Neuronal stem cell (in vitro differentiated cells): ENCODE measurements around the gene PXMP2.
A peak's percentile ranks its signal among the peaks of the same experiment; 100 is the strongest.

ENCODE experiments used
- DNase-seq: peaks from one replicate; pipeline ENCODE4 v3.0.0-alpha.2; 2013; ENCODE audit warnings: low spot score
- H2AFZ ChIP-seq: one replicate; pipeline ENCODE4 v1.6.1; 2013; ENCODE audit warnings: mild to moderate bottlenecking, low read length, inconsistent platforms
- H2AK5ac ChIP-seq: 2 replicates; pipeline ENCODE4 v1.6.1; 2013; ENCODE audit warnings: low read depth, mild to moderate bottlenecking, inconsistent platforms, low read length, moderate library complexity, mixed read lengths
- H2BK120ac ChIP-seq: 2 replicates; pipeline ENCODE4 v1.6.1; 2013; ENCODE audit warnings: low read depth, mild to moderate bottlenecking, inconsistent platforms, low read length, moderate library complexity, mixed read lengths
- H2BK12ac ChIP-seq: one replicate; pipeline ENCODE4 v1.6.1; 2013; ENCODE audit warnings: low read length, inconsistent platforms
- H2BK15ac ChIP-seq: 2 replicates; pipeline ENCODE4 v1.6.1; 2013; ENCODE audit warnings: mild to moderate bottlenecking, low read length, inconsistent platforms, mixed read lengths
- H2BK5ac ChIP-seq: one replicate; pipeline ENCODE4 v1.6.1; 2013; ENCODE audit warnings: inconsistent platforms, mild to moderate bottlenecking, low read length, moderate library complexity
- H3K14ac ChIP-seq: one replicate; pipeline ENCODE4 v1.6.1; 2013; ENCODE audit warnings: low read length, inconsistent platforms
- H3K18ac ChIP-seq: 2 replicates; pipeline ENCODE4 v1.6.1; 2013; ENCODE audit warnings: low read length, inconsistent platforms
- H3K23ac ChIP-seq: 2 replicates; pipeline ENCODE4 v1.6.1; 2013; ENCODE audit warnings: low read depth, mild to moderate bottlenecking, mixed read lengths, low read length, inconsistent platforms; ENCODE audit not compliant: poor library complexity
- H3K27ac ChIP-seq: replicated peaks from 3 replicates; pipeline ENCODE4 v1.5.1; 2013; ENCODE audit warnings: low read length, inconsistent platforms
- H3K27me3 ChIP-seq, 3 experiments: 2 replicates each; pipeline ENCODE4 v1.6.1; 2013; ENCODE audit warnings: low read length in 3 of 3, mild to moderate bottlenecking in 2 of 3, inconsistent platforms in 1 of 3, low read depth in 1 of 3, mixed read lengths in 1 of 3, moderate library complexity in 1 of 3; ENCODE audit not compliant: control insufficient read depth in 3 of 3, insufficient read depth in 3 of 3
- H3K36me3 ChIP-seq, 2 donors: replicated peaks in 1 of 2; 2 replicates each; pipeline ENCODE4 v1.6.1; 2013; ENCODE audit warnings: low read length in 2 of 2; ENCODE audit not compliant: control insufficient read depth in 2 of 2, insufficient read depth in 2 of 2
- H3K4ac ChIP-seq: 2 replicates; pipeline ENCODE4 v1.6.1; 2013; ENCODE audit warnings: inconsistent platforms, mild to moderate bottlenecking, low read length, moderate library complexity
- H3K4me1 ChIP-seq, 2 donors: 1 replicate in 1 of 2; 2 replicates in 1 of 2; pipeline ENCODE4 v1.6.1; 2013; ENCODE audit warnings: low read length in 2 of 2, low read depth in 1 of 2; ENCODE audit not compliant: control insufficient read depth in 2 of 2, insufficient read depth in 1 of 2
- H3K4me2 ChIP-seq: one replicate; pipeline ENCODE4 v1.6.1; 2013; ENCODE audit warnings: mild to moderate bottlenecking, low read length, inconsistent platforms; ENCODE audit not compliant: insufficient read depth, poor library complexity, severe bottlenecking
- H3K4me3 ChIP-seq, 2 donors: 2 replicates each; pipeline ENCODE4 v1.5.1; 2013; ENCODE audit warnings: low read length in 2 of 2, mild to moderate bottlenecking in 2 of 2, inconsistent platforms in 1 of 2, moderate library complexity in 1 of 2
- H3K79me1 ChIP-seq: one replicate; pipeline ENCODE4 v1.6.1; 2013; ENCODE audit warnings: low read depth, mild to moderate bottlenecking, inconsistent platforms, low read length, moderate library complexity
- H3K9ac ChIP-seq: one replicate; pipeline ENCODE4 v1.6.1; 2013; ENCODE audit warnings: mild to moderate bottlenecking, low read depth, low read length, inconsistent platforms; ENCODE audit not compliant: poor library complexity
- H3K9me3 ChIP-seq, 2 donors: replicated peaks in 1 of 2; 2 replicates each; pipeline versions ENCODE3 to v1.6.1; 2013; ENCODE audit warnings: low read length in 2 of 2, mild to moderate bottlenecking in 2 of 2, inconsistent platforms in 1 of 2, low read depth in 1 of 2, mixed read lengths in 1 of 2, moderate library complexity in 1 of 2; ENCODE audit not compliant: control insufficient read depth in 2 of 2, insufficient read depth in 1 of 2
- H4K8ac ChIP-seq: one replicate; pipeline ENCODE4 v1.6.1; 2013; ENCODE audit warnings: low read depth, mild to moderate bottlenecking, inconsistent platforms, low read length, moderate library complexity
- H4K91ac ChIP-seq: one replicate; pipeline ENCODE4 v1.6.1; 2013; ENCODE audit warnings: low read length, low read depth, mild to moderate bottlenecking, inconsistent platforms; ENCODE audit not compliant: poor library complexity
- WGBS, 2 donors: extraction: QIAGEN DNeasy Blood & Tissue Kit; methylation state at CpG; one replicate each; pipeline ENCODE4 v1.1.7; 2013; ENCODE audit warnings: missing lambda C conversion rate in 2 of 2, mixed read lengths in 1 of 2; ENCODE audit not compliant: insufficient read length in 2 of 2, insufficient replicate concordance in 1 of 2; ENCODE audit errors: extremely low coverage in 2 of 2; 5-methylcytosine and 5-hydroxymethylcytosine counted together

Gene PXMP2

DNA sequence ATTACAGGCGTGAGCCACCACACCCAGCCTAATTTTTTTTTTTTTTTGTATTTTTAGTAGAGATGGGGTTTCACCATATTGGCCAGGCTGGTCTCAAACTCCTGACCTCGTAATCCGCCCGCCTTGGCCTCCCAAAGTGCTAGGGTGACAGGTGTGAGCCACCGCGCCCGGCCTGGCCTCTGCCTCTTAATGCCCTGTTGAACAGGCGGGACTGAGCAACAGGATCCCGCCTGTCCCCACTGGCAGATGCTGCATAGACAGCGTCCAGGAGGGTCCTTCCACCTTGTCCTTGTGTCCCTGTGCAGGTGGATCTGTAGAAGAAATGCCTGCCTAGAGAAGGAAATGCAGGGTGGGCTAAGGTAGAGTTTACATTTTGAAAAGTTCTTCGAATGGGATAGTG is 29.0 kb downstream of the PXMP2 start:
- Histone ChIP-seq H3K79me1 (peaks cover 19% of the 10 kb centered on the region), H3K4me1 (no peaks in the 10 kb centered on the region), H3K27me3 (no peaks in the 10 kb centered on the region), H3K36me3 (peaks cover 37 to 69% of the 10 kb centered on the region in 2 donors), H2BK12ac (no peak overlapping the region), H2BK120ac (no peak overlapping the region), H3K18ac (no peak overlapping the region), H2AFZ (no peak overlapping the region), H3K4ac (no peak overlapping the region), H3K9ac (no peak overlapping the region), H2BK15ac (no peak overlapping the region), H3K23ac (no peak overlapping the region), H3K9me3 (peaks cover 0 to 2% of the 10 kb centered on the region in 2 donors), H3K27ac (no peak overlapping the region), H3K14ac (no peak overlapping the region), H3K4me3 (no peak overlapping the region), H2BK5ac (no peak overlapping the region), H4K91ac (no peak overlapping the region), H3K4me2 (no peak overlapping the region), H2AK5ac (no peak overlapping the region), H4K8ac (peak overlapping the region; percentile 82)
- no peak for DNase-seq
- no CpG with 5 or more reads among the region's 11 CpGs for WGBS, 2 donors

DNA sequence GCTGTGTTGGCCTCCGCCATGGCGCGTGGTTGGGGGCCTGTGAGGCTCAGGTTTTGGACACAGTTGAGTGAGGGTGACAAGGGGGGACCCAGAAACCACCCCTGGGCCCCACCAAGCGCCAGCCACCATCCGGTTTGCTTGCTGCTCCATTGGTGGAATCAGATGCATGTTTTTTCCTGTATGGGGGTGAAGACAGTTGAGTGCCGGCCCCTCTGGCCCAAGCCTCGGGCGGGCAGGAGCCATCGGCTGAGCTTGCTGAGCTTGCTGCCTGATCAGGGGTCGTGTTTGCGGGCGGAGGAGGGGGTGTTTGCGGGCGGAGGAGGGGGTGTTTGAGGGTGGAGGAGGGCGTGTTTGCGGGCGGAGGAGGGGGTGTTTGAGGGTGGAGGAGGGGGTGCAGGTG is 29.6 kb downstream of the PXMP2 start:
- H3K23ac ChIP-seq = peak overlapping the region; percentile 73

DNA sequence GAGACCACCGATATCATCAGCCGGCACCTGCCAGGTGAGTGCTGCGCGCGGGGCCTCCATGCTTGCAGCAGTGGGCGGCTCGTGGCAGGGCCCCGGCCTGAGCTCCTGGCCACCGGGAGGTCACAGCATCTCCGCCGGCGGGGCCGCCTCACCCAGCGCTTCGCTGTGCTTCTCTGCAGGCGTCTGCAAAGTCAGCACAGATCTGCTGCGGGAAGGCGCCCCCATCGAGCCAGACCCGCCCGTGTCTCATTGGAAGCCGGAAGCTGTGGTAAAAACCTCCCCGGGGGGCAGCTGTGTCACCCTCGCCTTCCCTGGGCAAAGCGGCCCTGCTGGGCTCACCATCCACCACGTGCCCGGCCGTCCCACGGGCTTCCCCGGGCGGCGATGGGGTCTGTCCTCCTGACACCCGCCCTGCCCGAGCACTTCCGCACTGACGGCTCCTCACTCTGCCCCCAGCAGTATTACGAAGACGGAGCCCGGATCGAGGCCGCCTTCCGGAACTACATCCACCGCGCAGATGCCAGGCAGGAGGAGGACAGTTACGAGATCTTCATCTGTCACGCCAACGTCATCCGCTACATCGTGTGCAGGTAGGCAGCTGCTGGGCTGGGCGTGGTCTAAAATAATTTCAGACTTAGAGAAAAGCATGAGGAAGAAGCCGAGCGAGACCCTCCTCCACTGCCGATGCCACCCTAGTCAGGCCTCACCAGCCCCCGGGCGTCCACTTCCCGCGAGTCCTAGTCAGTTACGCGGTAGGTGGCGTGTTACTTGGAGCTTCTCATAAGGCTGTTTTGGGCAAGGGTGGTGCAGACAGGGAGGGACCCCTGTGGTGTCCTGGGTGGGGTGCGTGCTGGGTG is 30.4 kb downstream of the PXMP2 start:
- Histone ChIP-seq H3K23ac (peak overlapping the region; percentile 65), H3K4me3 (no peak overlapping the region), H3K14ac (no peak overlapping the region), H3K27me3 (no peaks in the 10 kb centered on the region), H3K36me3 (peaks cover 37 to 81% of the 10 kb centered on the region in 2 donors), H3K4me1 (no peaks in the 10 kb centered on the region), H2AK5ac (no peak overlapping the region), H3K79me1 (peaks cover 16% of the 10 kb centered on the region), H3K4ac (no peak overlapping the region), H2AFZ (no peak overlapping the region), H3K4me2 (no peak overlapping the region), H2BK12ac (no peak overlapping the region), H3K18ac (no peak overlapping the region), H2BK15ac (no peak overlapping the region), H4K8ac (no peak overlapping the region), H3K9me3 (peaks cover 0 to 2% of the 10 kb centered on the region in 2 donors), H2BK5ac (no peak overlapping the region), H3K9ac (peak overlapping the region; percentile 44), H4K91ac (no peak overlapping the region), H3K27ac (no peak overlapping the region), H2BK120ac (no peak overlapping the region)
- no CpG with 5 or more reads among the region's 61 CpGs for WGBS, 2 donors
- no peak for DNase-seq

More for the DNA sequence above, 29.6 kb downstream of the PXMP2 start:
- H2BK12ac ChIP-seq = no peak overlapping the region
- H3K9me3 ChIP-seq = peaks cover 0 to 2% of the 10 kb centered on the region in 2 donors
- 100% methylated on average over 4 of the region's 17 CpGs; no CpG with 5 or more reads in 1 of the 2 donors for WGBS, 2 donors
- H3K36me3 ChIP-seq = peaks cover 37 to 76% of the 10 kb centered on the region in 2 donors
- H3K79me1 ChIP-seq = peaks cover 16% of the 10 kb centered on the region
- H3K14ac ChIP-seq = no peak overlapping the region
- H4K91ac ChIP-seq = no peak overlapping the region
- no peaks in the 10 kb centered on the region for H3K27me3 ChIP-seq
- no peak overlapping the region for H4K8ac ChIP-seq
- no peak overlapping the region for H2BK120ac ChIP-seq
- H3K9ac ChIP-seq = no peak overlapping the region
- no peaks in the 10 kb centered on the region for H3K4me1 ChIP-seq
- no peak overlapping the region for H2AFZ ChIP-seq
- no peak overlapping the region for H2BK15ac ChIP-seq
- H3K4me3 ChIP-seq = no peak overlapping the region
- no peak for DNase-seq
- H3K4ac ChIP-seq = no peak overlapping the region
- H2BK5ac ChIP-seq = no peak overlapping the region
- no peak overlapping the region for H3K18ac ChIP-seq
- H2AK5ac ChIP-seq = no peak overlapping the region
- no peak overlapping the region for H3K4me2 ChIP-seq
- H3K27ac ChIP-seq = no peak overlapping the region

DNA sequence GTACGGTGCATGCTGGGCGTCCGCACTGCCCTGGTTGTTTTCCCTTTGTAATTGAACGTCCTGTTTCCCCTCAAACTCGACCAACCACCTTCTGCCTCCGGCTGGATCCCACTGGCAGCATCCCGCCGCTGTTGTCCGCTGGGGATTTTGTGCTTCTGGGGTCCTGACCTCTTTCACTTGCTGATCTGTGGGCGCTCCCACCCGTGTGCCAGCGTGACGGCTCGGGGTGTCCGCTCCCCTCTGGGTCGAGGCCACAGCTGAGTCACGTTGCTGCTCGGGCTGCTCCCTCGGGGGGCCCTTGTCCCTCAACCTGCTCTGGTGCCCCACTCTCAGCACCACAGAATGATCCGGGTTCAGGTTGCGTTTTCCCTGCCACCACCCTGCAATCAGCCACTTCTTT is 31.3 kb downstream of the PXMP2 start:
- DNase-seq = no peak
- no peak overlapping the region for H3K27ac ChIP-seq
- no peak overlapping the region for H2AFZ ChIP-seq
- H3K36me3 ChIP-seq = peaks cover 45 to 83% of the 10 kb centered on the region in 2 donors
- H2BK120ac ChIP-seq = no peak overlapping the region
- H2BK5ac ChIP-seq = no peak overlapping the region
- no peak overlapping the region for H2BK15ac ChIP-seq
- WGBS, 2 donors = no CpG with 5 or more reads among the region's 21 CpGs
- peaks cover 16% of the 10 kb centered on the region for H3K79me1 ChIP-seq
- no peak overlapping the region for H2BK12ac ChIP-seq
- H3K4me1 ChIP-seq = no peaks in the 10 kb centered on the region
- peak overlapping the region; percentile 43 for H4K8ac ChIP-seq
- peak overlapping the region; percentile 80 for H3K23ac ChIP-seq
- H3K14ac ChIP-seq = no peak overlapping the region
- peak overlapping the region; percentile 60 for H3K9ac ChIP-seq
- no peak overlapping the region for H3K4me3 ChIP-seq
- no peaks in the 10 kb centered on the region for H3K27me3 ChIP-seq
- no peak overlapping the region for H2AK5ac ChIP-seq
- H4K91ac ChIP-seq = no peak overlapping the region
- no peak overlapping the region for H3K4ac ChIP-seq
- H3K9me3 ChIP-seq = peaks cover 0 to 2% of the 10 kb centered on the region in 2 donors
- H3K18ac ChIP-seq = no peak overlapping the region
- H3K4me2 ChIP-seq = no peak overlapping the region
